HEK293 (cell line): ENCODE results near the gene BTF3.

Source experiments
- CTCF ChIA-PET: fragments of 350-600 bp; formaldehyde crosslinking; extraction: SDS; loops from one replicate; lab custom pipeline; 2021; ENCODE audit warnings: antibody characterized with exemption; lab: Yijun Ruan, JAX
- POLR2A ChIA-PET: fragments of 300-600 bp; formaldehyde crosslinking; extraction: SDS; loops from one replicate; lab custom pipeline; 2020; ENCODE audit warnings: antibody characterized with exemption, inconsistent platforms; lab: Yijun Ruan, JAX
- H3K27ac ChIP-seq: fragments of 200-500 bp; sonication (Bioruptor generic); 2 replicates; pipeline ENCODE4 v1.5.1; 2014; ENCODE audit warnings: low read depth, low read length, control low read depth, inconsistent platforms; ENCODE audit errors: extremely low read depth
- H3K36me3 ChIP-seq, 2 experiments: fragments of 200-500 bp in 1 of 2; sonication (Bioruptor generic) in 1 of 2; 1 replicate in 1 of 2; 2 replicates in 1 of 2; pipeline ENCODE4 v1.5.1; 2014 to 2017; ENCODE audit warnings: inconsistent platforms in 2 of 2, low read length in 2 of 2; ENCODE audit not compliant: control insufficient read depth in 2 of 2, insufficient read depth in 1 of 2
- H3K4me1 ChIP-seq: fragments of 200-500 bp; sonication (Bioruptor generic); 2 replicates; pipeline ENCODE4 v1.5.1; 2014; ENCODE audit warnings: mild to moderate bottlenecking, low read length, inconsistent platforms; ENCODE audit not compliant: control insufficient read depth, insufficient read depth
- H3K4me3 ChIP-seq: 2 replicates; pipeline ENCODE4 v1.5.1; 2011; ENCODE audit warnings: low read depth, mild to moderate bottlenecking, control low read depth, low read length, moderate library complexity
- H3K9me3 ChIP-seq: fragments of 200-500 bp; sonication (Bioruptor generic); 2 replicates; pipeline ENCODE4 v1.5.1; 2014; ENCODE audit warnings: low read depth, low read length, inconsistent platforms; ENCODE audit not compliant: control insufficient read depth, insufficient read depth
- SCRT1 ChIP-seq: fragments of 450-650 bp; formaldehyde crosslinking; IDR thresholded peaks from 2 replicates; pipeline ENCODE4 v1.5.1; 2016; ENCODE audit warnings: missing biosample characterization, missing genetic modification characterization, borderline replicate concordance
- SCRT2 ChIP-seq: fragments of 450-650 bp; formaldehyde crosslinking; IDR thresholded peaks from 2 replicates; pipeline ENCODE4 v1.5.1; 2016; ENCODE audit warnings: missing biosample characterization, missing genetic modification characterization
- ZFHX2 ChIP-seq: fragments of 450-650 bp; formaldehyde crosslinking; conservative IDR thresholded peaks from 2 replicates; pipeline ENCODE4 v1.5.1; 2016; ENCODE audit warnings: missing biosample characterization, missing genetic modification characterization
- ZNF114 ChIP-seq: fragments of 450-650 bp; formaldehyde crosslinking; IDR thresholded peaks from 2 replicates; pipeline ENCODE4 v1.5.0; 2017; ENCODE audit warnings: missing biosample characterization, missing genetic modification characterization
- ZNF214 ChIP-seq: fragments of 450-650 bp; formaldehyde crosslinking; IDR thresholded peaks from 2 replicates; pipeline ENCODE4 v1.5.1; 2017; ENCODE audit warnings: missing biosample characterization, mild to moderate bottlenecking, missing genetic modification characterization, borderline replicate concordance
- ZNF391 ChIP-seq: fragments of 450-650 bp; formaldehyde crosslinking; IDR thresholded peaks from 2 replicates; pipeline ENCODE4 v1.5.1; 2016; ENCODE audit warnings: low read depth, missing biosample characterization, missing genetic modification characterization, borderline replicate concordance
- ZNF629 ChIP-seq: fragments of 450-650 bp; formaldehyde crosslinking; IDR thresholded peaks from 2 replicates; pipeline ENCODE4 v1.5.1; 2017; ENCODE audit warnings: missing biosample characterization, missing genetic modification characterization
- ZNF677 ChIP-seq: fragments of 450-650 bp; IDR thresholded peaks from 2 replicates; pipeline ENCODE4 v1.5.0; 2018; ENCODE audit warnings: missing biosample characterization, mild to moderate bottlenecking, missing genetic modification characterization, moderate library complexity
- TF ChIP-seq, protein P1 (sequence below): fragments of 450-650 bp; formaldehyde crosslinking; IDR thresholded peaks from 2 replicates; pipeline ENCODE4 v1.5.1; 2016; ENCODE audit warnings: missing biosample characterization, missing genetic modification characterization

BTF3 gene

DNA sequence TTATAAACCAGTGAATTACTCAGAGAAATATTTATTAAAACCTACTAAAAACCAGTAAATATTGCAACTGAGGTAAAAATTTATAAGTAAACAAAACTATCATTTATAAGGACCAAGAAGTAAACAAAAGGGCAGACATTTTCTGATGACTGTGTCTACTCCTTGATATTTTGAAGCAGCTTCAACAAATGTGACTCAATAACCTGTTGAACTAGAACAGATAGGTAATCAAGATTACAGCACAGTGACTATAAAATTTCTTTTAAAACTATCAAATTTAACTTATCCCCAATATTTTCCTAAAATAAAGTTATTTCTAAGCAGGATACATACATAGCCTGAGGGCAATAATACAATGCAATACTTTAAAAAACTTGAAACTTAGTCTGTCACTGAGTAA is 54.4 kb downstream of the BTF3 start:
- Histone ChIP-seq H3K36me3 (peaks cover 43 to 51% of the 10 kb centered on the region in 2 experiments), H3K4me3 (no peak overlapping the region), H3K27ac (no peak overlapping the region), H3K9me3 (no peaks in the 10 kb centered on the region), H3K4me1 (no peaks in the 10 kb centered on the region)
- CTCF ChIA-PET = no interaction called here
- TF ChIP-seq ZNF114 (tag by site-specific recombination) (no peak), SCRT2 (peak; percentile 92), ZFHX2 (tag by site-specific recombination) (no peak), ZNF629 (tag by site-specific recombination) (no peak), ZNF677 (tag by site-specific recombination) (no peak), ZNF214 (no peak), ZNF391 (no peak), SCRT1 (tag by site-specific recombination) (0 out of 2 replicates have a peak, but pooled peaks have one; percentile 20)
- TF ChIP-seq, protein P1, sequence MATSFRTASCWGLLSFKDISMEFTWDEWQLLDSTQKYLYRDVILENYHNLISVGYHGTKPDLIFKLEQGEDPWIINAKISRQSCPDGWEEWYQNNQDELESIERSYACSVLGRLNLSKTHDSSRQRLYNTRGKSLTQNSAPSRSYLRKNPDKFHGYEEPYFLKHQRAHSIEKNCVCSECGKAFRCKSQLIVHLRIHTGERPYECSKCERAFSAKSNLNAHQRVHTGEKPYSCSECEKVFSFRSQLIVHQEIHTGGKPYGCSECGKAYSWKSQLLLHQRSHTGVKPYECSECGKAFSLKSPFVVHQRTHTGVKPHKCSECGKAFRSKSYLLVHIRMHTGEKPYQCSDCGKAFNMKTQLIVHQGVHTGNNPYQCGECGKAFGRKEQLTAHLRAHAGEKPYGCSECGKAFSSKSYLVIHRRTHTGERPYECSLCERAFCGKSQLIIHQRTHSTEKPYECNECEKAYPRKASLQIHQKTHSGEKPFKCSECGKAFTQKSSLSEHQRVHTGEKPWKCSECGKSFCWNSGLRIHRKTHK (tag by site-specific recombination) = no peak
- POLR2A ChIA-PET = no interaction called here
